Activated CD8-positive, alpha-beta memory T cell treated with anti-CD3 and anti-CD28 coated beads, Interleukin-2, amount 10 ng/mL, durations not matched to agents 7 days and 5 days (primary cell): ENCODE results near the gene SCAMP5. TPM values are rescaled to one million over a fixed set of nuclear protein-coding genes. Genes with fewer than 3 reads are reported as not detected.

Experiments used
- ATAC-seq: fragments of 150-1000 bp; cut with Tn5 transposase; one replicate; pipeline ENCODE4 v1.10.0; 2021; ENCODE audit warnings: moderate library complexity
- CTCF ChIA-PET: fragments of 350-600 bp; sonication (Branson Sonifier 250); formaldehyde crosslinking; loops from one replicate; lab custom pipeline; 2021; ENCODE audit warnings: antibody characterized with exemption; lab: Charles Lee
- DNase-seq: peaks from one replicate; pipeline ENCODE4 v3.0.0-alpha.2; 2020
- H3K27ac Mint-ChIP-seq: one replicate; pipeline ENCODE4 v1.8.0; 2021; ENCODE audit warnings: mild to moderate bottlenecking, mixed read lengths
- H3K27me3 Mint-ChIP-seq: one replicate; pipeline ENCODE4 v1.8.0; 2021; ENCODE audit warnings: mixed read lengths
- H3K36me3 Mint-ChIP-seq: one replicate; pipeline ENCODE4 v1.8.0; 2021; ENCODE audit warnings: mild to moderate bottlenecking, mixed read lengths
- H3K4me1 Mint-ChIP-seq: one replicate; pipeline ENCODE4 v1.8.0; 2021; ENCODE audit warnings: mixed read lengths
- H3K4me3 Mint-ChIP-seq: one replicate; pipeline ENCODE4 v1.8.0; 2021; ENCODE audit warnings: mild to moderate bottlenecking, moderate library complexity, mixed read lengths
- H3K9me3 Mint-ChIP-seq: one replicate; pipeline ENCODE4 v1.8.0; 2022; ENCODE audit warnings: low read depth, mixed read lengths
- total RNA-seq, 2 experiments: library from RNA; stranded (reverse); gene quantifications; one replicate each; pipeline ENCODE4 v1.2.3, GENCODE V29; 2021

The SCAMP5 gene
- total RNA-seq, 2 experiments from 2014 or later = 0.61 to 0.94 TPM

GRCh38 chr15:75058127-75058905 is 63.0 kb downstream of the SCAMP5 start:
- H3K4me3 Mint-ChIP-seq = no peak overlapping the region
- no peak for ATAC-seq
- peaks cover 45% of the 10 kb centered on the region for H3K4me1 Mint-ChIP-seq
- H3K27me3 Mint-ChIP-seq = no peaks in the 10 kb centered on the region
- peak overlapping the region; percentile 21 for H3K27ac Mint-ChIP-seq
- CTCF ChIA-PET = interaction anchor here (1.4 to 1.9 kb wide), 3 partner anchors 9 to 15 kb away, joined by 3 to 9 read pairs (median 5); no protein-coding TSS in a partner anchor
- no peak for DNase-seq
- peaks cover 14% of the 10 kb centered on the region for H3K36me3 Mint-ChIP-seq
- H3K9me3 Mint-ChIP-seq = no peaks in the 10 kb centered on the region

- no peaks in the 10 kb centered on the region for H3K27me3 Mint-ChIP-seq
- peaks cover 15% of the 10 kb centered on the region for H3K36me3 Mint-ChIP-seq
- H3K4me1 Mint-ChIP-seq = peaks cover 42% of the 10 kb centered on the region
- CTCF ChIA-PET = interaction anchor here (1.0 kb wide), 1 partner anchor 145 kb away, joined by 4 read pairs; no protein-coding TSS in a partner anchor
- H3K4me3 Mint-ChIP-seq = no peak overlapping the region
- DNase-seq (no peak), ATAC-seq (no peak)
- no peaks in the 10 kb centered on the region for H3K9me3 Mint-ChIP-seq
- H3K27ac Mint-ChIP-seq = peak overlapping the region; percentile 44
Measured at GRCh38 chr15:75059607-75060006, 64.2 kb downstream of the SCAMP5 start.

GRCh38 chr15:75061272-75061671 is 65.9 kb downstream of the SCAMP5 start:
- no peaks in the 10 kb centered on the region for H3K9me3 Mint-ChIP-seq
- H3K36me3 Mint-ChIP-seq = peaks cover 28% of the 10 kb centered on the region
- DNase-seq (peak; percentile 78), ATAC-seq (peak; percentile 66)
- peak overlapping the region; percentile 70 for H3K27ac Mint-ChIP-seq
- H3K4me3 Mint-ChIP-seq = no peak overlapping the region
- peaks cover 49% of the 10 kb centered on the region for H3K4me1 Mint-ChIP-seq
- no peaks in the 10 kb centered on the region for H3K27me3 Mint-ChIP-seq
- CTCF ChIA-PET = interaction anchor here (0.8 to 1.4 kb wide), 4 partner anchors 18 to 143 kb away, joined by 3 to 7 read pairs (median 3); partner anchors contain the start of gene C15orf39

- H3K9me3 Mint-ChIP-seq = no peaks in the 10 kb centered on the region
- CTCF ChIA-PET = interaction anchor here (1.1 kb wide), 1 partner anchor 19 kb away, joined by 5 read pairs; no protein-coding TSS in a partner anchor
Measured at GRCh38 chr15:75062706-75063105, 67.3 kb downstream of the SCAMP5 start.

GRCh38 chr15:75063338-75063737 is 68.0 kb downstream of the SCAMP5 start:
- ATAC-seq (no peak), DNase-seq (no peak)
- no peak overlapping the region for H3K27ac Mint-ChIP-seq
- no peaks in the 10 kb centered on the region for H3K9me3 Mint-ChIP-seq
- no peaks in the 10 kb centered on the region for H3K27me3 Mint-ChIP-seq
- CTCF ChIA-PET = no interaction called here
- no peak overlapping the region for H3K4me3 Mint-ChIP-seq
- H3K4me1 Mint-ChIP-seq = peaks cover 61% of the 10 kb centered on the region
- peaks cover 34% of the 10 kb centered on the region for H3K36me3 Mint-ChIP-seq

More at GRCh38 chr15:75062706-75063105, 67.3 kb downstream of the SCAMP5 start:
- ATAC-seq (no peak), DNase-seq (no peak)
- H3K27me3 Mint-ChIP-seq = no peaks in the 10 kb centered on the region
- H3K4me1 Mint-ChIP-seq = peaks cover 61% of the 10 kb centered on the region
- H3K4me3 Mint-ChIP-seq = no peak overlapping the region
- H3K36me3 Mint-ChIP-seq = peaks cover 31% of the 10 kb centered on the region
- H3K27ac Mint-ChIP-seq = no peak overlapping the region

- no peaks in the 10 kb centered on the region for H3K27me3 Mint-ChIP-seq
- CTCF ChIA-PET = no interaction called here
- no peak for ATAC-seq
- no peak overlapping the region for H3K4me3 Mint-ChIP-seq
- H3K27ac Mint-ChIP-seq = no peak overlapping the region
- no peaks in the 10 kb centered on the region for H3K9me3 Mint-ChIP-seq
- peaks cover 63% of the 10 kb centered on the region for H3K4me1 Mint-ChIP-seq
- no peak for DNase-seq
- H3K36me3 Mint-ChIP-seq = peaks cover 35% of the 10 kb centered on the region
Measured at GRCh38 chr15:75063889-75064288, 68.5 kb downstream of the SCAMP5 start.

GRCh38 chr15:75064846-75065245 is 69.5 kb downstream of the SCAMP5 start:
- no peak for DNase-seq
- no peak overlapping the region for H3K27ac Mint-ChIP-seq
- peaks cover 38% of the 10 kb centered on the region for H3K36me3 Mint-ChIP-seq
- no peak for ATAC-seq
- no peaks in the 10 kb centered on the region for H3K27me3 Mint-ChIP-seq
- H3K4me3 Mint-ChIP-seq = no peak overlapping the region
- H3K4me1 Mint-ChIP-seq = peaks cover 70% of the 10 kb centered on the region
- CTCF ChIA-PET = interaction anchor here (1.7 to 4.5 kb wide), 2 partner anchors 22 to 139 kb away, joined by 6 to 38 read pairs; no protein-coding TSS in a partner anchor
- H3K9me3 Mint-ChIP-seq = no peaks in the 10 kb centered on the region

- ATAC-seq (no peak), DNase-seq (no peak)
- Mint-ChIP-seq H3K27me3 (no peaks in the 10 kb centered on the region), H3K4me3 (no peak overlapping the region), H3K36me3 (peaks cover 41% of the 10 kb centered on the region), H3K9me3 (no peaks in the 10 kb centered on the region), H3K4me1 (peaks cover 71% of the 10 kb centered on the region), H3K27ac (peak overlapping the region; percentile 56)
- CTCF ChIA-PET = interaction anchor here (1.5 to 4.5 kb wide), 4 partner anchors 12 to 139 kb away, joined by 4 to 38 read pairs (median 8); no protein-coding TSS in a partner anchor
Measured at GRCh38 chr15:75065467-75065850, 70.1 kb downstream of the SCAMP5 start.

GRCh38 chr15:75065851-75066509 is 70.6 kb downstream of the SCAMP5 start:
- CTCF ChIA-PET = interaction anchor here (0.9 to 4.5 kb wide), 7 partner anchors 13 to 138 kb away, joined by 4 to 38 read pairs (median 6); partner anchors contain the start of gene C15orf39
- Mint-ChIP-seq H3K27me3 (no peaks in the 10 kb centered on the region), H3K4me1 (peaks cover 66% of the 10 kb centered on the region), H3K36me3 (peaks cover 42% of the 10 kb centered on the region), H3K9me3 (no peaks in the 10 kb centered on the region), H3K27ac (peak overlapping the region; percentile 97), H3K4me3 (no peak overlapping the region)
- no peak for ATAC-seq
- no peak for DNase-seq

- H3K4me1 Mint-ChIP-seq = peaks cover 62% of the 10 kb centered on the region
Measured at GRCh38 chr15:75067123-75067830, 71.9 kb downstream of the SCAMP5 start.

GRCh38 chr15:75068748-75069147 is 73.4 kb downstream of the SCAMP5 start:
- Mint-ChIP-seq H3K4me3 (no peak overlapping the region), H3K27ac (peak overlapping the region; percentile 2), H3K36me3 (peaks cover 53% of the 10 kb centered on the region), H3K9me3 (no peaks in the 10 kb centered on the region), H3K4me1 (peaks cover 60% of the 10 kb centered on the region), H3K27me3 (no peaks in the 10 kb centered on the region)
- CTCF ChIA-PET = interaction anchor here (1.2 to 4.5 kb wide), 3 partner anchors 26 to 135 kb away, joined by 4 to 38 read pairs (median 5); partner anchors contain the start of gene C15orf39
- no peak for DNase-seq
- ATAC-seq = no peak

More at GRCh38 chr15:75067123-75067830, 71.9 kb downstream of the SCAMP5 start:
- H3K27ac Mint-ChIP-seq = peak overlapping the region; percentile 97
- ATAC-seq (peak; percentile 82), DNase-seq (peak; percentile 91)
- H3K9me3 Mint-ChIP-seq = no peaks in the 10 kb centered on the region
- CTCF ChIA-PET = interaction anchor here (0.7 to 4.5 kb wide), 13 partner anchors 10 to 137 kb away, joined by 3 to 38 read pairs (median 4); partner anchors contain the start of gene C15orf39
- peaks cover 50% of the 10 kb centered on the region for H3K36me3 Mint-ChIP-seq
- H3K4me3 Mint-ChIP-seq = peak overlapping the region; percentile 34
- no peaks in the 10 kb centered on the region for H3K27me3 Mint-ChIP-seq

GRCh38 chr15:75069301-75069925 is 74.0 kb downstream of the SCAMP5 start:
- Mint-ChIP-seq H3K27me3 (no peaks in the 10 kb centered on the region), H3K27ac (peak overlapping the region; percentile 39), H3K9me3 (no peaks in the 10 kb centered on the region), H3K4me1 (peaks cover 60% of the 10 kb centered on the region), H3K36me3 (peaks cover 49% of the 10 kb centered on the region), H3K4me3 (no peak overlapping the region)
- ATAC-seq (no peak), DNase-seq (no peak)
- CTCF ChIA-PET = interaction anchor here (1.2 to 4.5 kb wide), 3 partner anchors 27 to 134 kb away, joined by 4 to 38 read pairs (median 5); partner anchors contain the start of gene C15orf39
